HepG2 (cell line): Measurements from ENCODE around the gene C2CD2. TPM values are rescaled to one million over a fixed set of nuclear protein-coding genes. Genes with fewer than 3 reads are reported as not detected.
A peak's percentile ranks its signal among the peaks of the same experiment; 100 is the strongest.

ENCODE experiments used
- ATAC-seq: fragments of 200-7000 bp; cut with Tn5 transposase; 3 replicates; pipeline ENCODE4 v1.9.1; 2020; ENCODE audit warnings: mild to moderate bottlenecking, moderate library complexity
- BruUV-seq: library from RNA; stranded (reverse); fragments of 400-500 nt; replicated peaks from 2 replicates; lab custom pipeline; 2021; lab: Mats Ljungman, UMichigan
- CTCF ChIA-PET: fragments of 300-600 bp; formaldehyde crosslinking; extraction: SDS; loops from one replicate; lab custom pipeline; 2021; ENCODE audit warnings: low total read pairs, inconsistent platforms, low intra/inter-chr PET ratio; lab: Yijun Ruan, JAX
- POLR2A ChIA-PET: fragments of 350-600 bp; sonication (Branson Sonifier 250); formaldehyde crosslinking; loops from one replicate; lab custom pipeline; 2020; ENCODE audit warnings: antibody characterized with exemption, inconsistent platforms; lab: Yijun Ruan, JAX
- DNase-seq: peaks from one replicate; pipeline ENCODE4 v3.0.0-alpha.2; 2015; ENCODE audit warnings: low spot score
- FAIRE-seq: peaks from 3 replicates; lab custom pipeline; 2011; peaks lifted over from hg19 to GRCh38; lab: Jason Lieb, UNC
- H2AFZ ChIP-seq: one replicate; pipeline ENCODE4 v1.6.1; 2011; ENCODE audit warnings: low read length, inconsistent platforms
- H3K27ac ChIP-seq: fragments of 300-600 bp; 3 replicates; pipeline ENCODE4 v1.8.0; 2011; ENCODE audit warnings: mixed run types, mild to moderate bottlenecking, mixed read lengths, low read length, inconsistent platforms; ENCODE audit not compliant: insufficient read depth; ENCODE audit errors: extremely low read length
- H3K27me3 ChIP-seq, 2 experiments: fragments of 200-600 bp in 1 of 2; 2 replicates in 1 of 2; 3 replicates in 1 of 2; pipeline versions ENCODE4 v1.6.0 to v1.8.0; 2011; ENCODE audit warnings: low read length in 2 of 2, mild to moderate bottlenecking in 2 of 2, moderate library complexity in 2 of 2, inconsistent platforms in 1 of 2; ENCODE audit not compliant: insufficient read depth in 2 of 2, control insufficient read depth in 1 of 2
- H3K36me3 ChIP-seq, 2 experiments: fragments of 200-600 bp in 1 of 2; replicated peaks in 1 of 2; 2 replicates in 1 of 2; 3 replicates in 1 of 2; pipeline versions ENCODE4 v1.5.1 to v1.8.0; 2011; ENCODE audit warnings: low read length in 2 of 2, inconsistent platforms in 1 of 2; ENCODE audit not compliant: insufficient read depth in 2 of 2, control insufficient read depth in 1 of 2
- H3K4me1 ChIP-seq: 2 replicates; pipeline ENCODE4 v1.5.1; 2012; ENCODE audit warnings: low read length, inconsistent platforms; ENCODE audit not compliant: insufficient read depth
- H3K4me2 ChIP-seq: 2 replicates; pipeline ENCODE4 v1.6.0; 2011; ENCODE audit warnings: low read depth, low read length, inconsistent platforms
- H3K4me3 ChIP-seq, 3 experiments: fragments of 200-600 bp in 1 of 3; sonication (generic), shearing (Covaris generic) in 1 of 3; replicated peaks in 1 of 3; 2 replicates each; pipeline ENCODE4 v1.5.1; 2011 to 2016; ENCODE audit warnings: low read length in 3 of 3, inconsistent platforms in 2 of 3, low read depth in 2 of 3, mild to moderate bottlenecking in 2 of 3, control low read depth in 1 of 3, mixed read lengths in 1 of 3; ENCODE audit not compliant: insufficient read depth in 1 of 3
- H3K79me2 ChIP-seq: one replicate; pipeline ENCODE4 v1.6.1; 2011; ENCODE audit warnings: low read length, inconsistent platforms; ENCODE audit not compliant: insufficient read depth
- H3K9ac ChIP-seq: 2 replicates; pipeline ENCODE4 v1.6.0; 2011; ENCODE audit warnings: mild to moderate bottlenecking, low read depth, low read length, inconsistent platforms; ENCODE audit not compliant: insufficient read depth
- H3K9me3 ChIP-seq: 2 replicates; pipeline ENCODE4 v1.5.1; 2012; ENCODE audit warnings: mild to moderate bottlenecking, low read length
- H4K20me1 ChIP-seq: 2 replicates; pipeline ENCODE4 v1.6.0; 2011; ENCODE audit warnings: inconsistent platforms, mild to moderate bottlenecking, low read length, moderate library complexity; ENCODE audit not compliant: insufficient read depth
- FOXJ3 ChIP-seq: sonication (generic); formaldehyde crosslinking; IDR thresholded peaks from 2 replicates; pipeline ENCODE4 v1.4.0; 2020; ENCODE audit warnings: missing genetic modification reagents, mild to moderate bottlenecking, borderline replicate concordance
- ZBTB7B ChIP-seq: sonication (generic); formaldehyde crosslinking; IDR thresholded peaks from 2 replicates; pipeline ENCODE4 v1.4.0; 2020; ENCODE audit warnings: missing genetic modification reagents
- ZNF629 ChIP-seq: sonication (generic); formaldehyde crosslinking; conservative IDR thresholded peaks from 2 replicates; pipeline ENCODE4 v1.5.0; 2020; ENCODE audit warnings: missing genetic modification reagents
- ZNF775 ChIP-seq: sonication (generic); formaldehyde crosslinking; IDR thresholded peaks from 2 replicates; pipeline ENCODE4 v1.4.0; 2020; ENCODE audit warnings: missing genetic modification reagents, mild to moderate bottlenecking, moderate library complexity, borderline replicate concordance
- WGBS: methylation state at CpG from one replicate; pipeline ENCODE4 v1.1.6; 2017; ENCODE audit warnings: low lambda C conversion rate; 5-methylcytosine and 5-hydroxymethylcytosine counted together
- in situ Hi-C: cut with HindIII; loops from 2 replicates; pipeline ENCODE4 v1.10.0; 2017; ENCODE audit warnings: low pct_unique_long_range_greater_than_20kb; ENCODE audit not compliant: extremely low pct_ligation_motif_present
- intact Hi-C: fragments of 100-400 bp; cut with micrococcal nuclease; formaldehyde crosslinking; loops from one replicate; pipeline ENCODE4 v1.10.0; 2022; ENCODE audit not compliant: unreplicated experiment
- polyA plus RNA-seq, 8 experiments: library from polyadenylated mRNA; depleted of rRNA in 3 of 8; stranded (reverse) in 7 of 8; unstranded in 1 of 8; fragments of >200 nt; fragmentation: Illumina TruSeq in 4 of 8; extraction: Trizol in 4 of 8; gene quantifications; 2 replicates each; pipeline versions ENCODE4 v1.2.1 to v1.2.3, GENCODE V29; 2011 to 2016; ENCODE audit warnings: low read depth in 4 of 8, missing spikeins in 1 of 8, mixed read lengths in 1 of 8; ENCODE audit not compliant: insufficient read depth in 1 of 8
- total RNA-seq, 5 experiments: library from RNA; depleted of rRNA; stranded (reverse); fragments of >200 nt; fragmentation: Illumina TruSeq; extraction: Trizol; gene quantifications; 2 replicates each; pipeline ENCODE4 v1.2.3, GENCODE V29; 2016; ENCODE audit warnings: low read depth in 1 of 5
- TF ChIP-seq, protein P1 (sequence below): sonication (generic); formaldehyde crosslinking; IDR thresholded peaks from 2 replicates; pipeline ENCODE4 v1.4.0; 2020; ENCODE audit warnings: missing genetic modification reagents
- TF ChIP-seq, protein P2 (sequence below), 2 experiments: fragments of 450-650 bp in 1 of 2; sonication (generic) in 1 of 2; formaldehyde crosslinking; IDR thresholded peaks; 2 replicates each; pipeline versions ENCODE4 v1.5.0 to v1.8.0; 2020 to 2022; ENCODE audit warnings: mild to moderate bottlenecking in 1 of 2, missing genetic modification reagents in 1 of 2

The C2CD2 gene
- total and polyA plus RNA-seq, 2 of the 13 experiments (the other 11 are each of a cell fraction or from before 2014, with no cell fraction given) = 12.5 to 19.7 TPM

DNA sequence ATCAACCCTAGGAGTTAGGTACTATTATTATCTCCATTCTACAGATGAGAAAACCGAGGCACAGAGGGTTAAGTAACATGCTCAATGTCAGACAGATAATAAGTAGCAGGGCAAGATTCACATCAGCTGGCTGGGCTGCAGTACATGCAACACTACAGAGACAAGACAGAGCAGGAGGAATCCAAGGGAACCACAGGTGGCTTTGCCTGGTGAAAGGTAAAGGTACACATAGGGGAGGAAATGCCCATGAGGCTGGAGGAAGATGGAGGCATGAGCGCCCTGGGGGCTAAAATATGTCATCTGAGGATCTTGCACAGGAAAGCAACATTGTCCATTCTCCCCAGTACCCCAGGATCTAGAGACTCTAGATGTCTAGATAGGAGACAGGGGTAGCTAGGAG is 48.0 kb upstream of the C2CD2 start:
- POLR2A ChIA-PET = no interaction called here
- H3K79me2 ChIP-seq = peaks cover 21% of the 10 kb centered on the region
- H3K27ac ChIP-seq = no peak overlapping the region

DNA sequence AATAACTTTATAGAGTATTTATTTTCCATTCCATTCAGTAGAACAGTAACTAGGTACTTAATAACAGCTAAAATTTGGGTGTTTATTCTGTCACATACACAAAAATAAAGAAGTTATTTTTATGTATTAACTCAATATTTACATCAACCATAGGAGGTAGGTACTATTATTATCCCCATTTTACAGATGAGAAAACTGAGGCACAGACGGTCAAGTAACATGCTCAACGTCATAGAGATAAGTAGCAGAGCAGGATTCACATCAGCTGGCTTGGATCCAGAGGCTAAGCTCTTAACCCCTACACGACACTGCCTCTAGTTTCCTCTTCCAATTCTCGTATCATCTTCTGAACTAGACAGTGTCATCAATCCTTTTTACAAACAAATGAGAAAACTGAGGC is 47.1 kb upstream of the C2CD2 start:
- peaks cover 18% of the 10 kb centered on the region for H3K79me2 ChIP-seq
- no peak for DNase-seq
- no peak overlapping the region for H3K4me3 ChIP-seq
- ChIA-PET CTCF (no interaction called here), POLR2A (no interaction called here)
- in situ Hi-C loops = no loop called here
- 98% methylated on average over 4 of the region's 4 CpGs for WGBS
- TF ChIP-seq, protein P1, sequence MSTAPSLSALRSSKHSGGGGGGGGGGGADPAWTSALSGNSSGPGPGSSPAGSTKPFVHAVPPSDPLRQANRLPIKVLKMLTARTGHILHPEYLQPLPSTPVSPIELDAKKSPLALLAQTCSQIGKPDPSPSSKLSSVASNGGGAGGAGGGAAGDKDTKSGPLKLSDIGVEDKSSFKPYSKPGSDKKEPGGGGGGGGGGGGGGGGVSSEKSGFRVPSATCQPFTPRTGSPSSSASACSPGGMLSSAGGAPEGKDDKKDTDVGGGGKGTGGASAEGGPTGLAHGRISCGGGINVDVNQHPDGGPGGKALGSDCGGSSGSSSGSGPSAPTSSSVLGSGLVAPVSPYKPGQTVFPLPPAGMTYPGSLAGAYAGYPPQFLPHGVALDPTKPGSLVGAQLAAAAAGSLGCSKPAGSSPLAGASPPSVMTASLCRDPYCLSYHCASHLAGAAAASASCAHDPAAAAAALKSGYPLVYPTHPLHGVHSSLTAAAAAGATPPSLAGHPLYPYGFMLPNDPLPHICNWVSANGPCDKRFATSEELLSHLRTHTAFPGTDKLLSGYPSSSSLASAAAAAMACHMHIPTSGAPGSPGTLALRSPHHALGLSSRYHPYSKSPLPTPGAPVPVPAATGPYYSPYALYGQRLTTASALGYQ (CRISPR knock-in tag) = no peak
- TF ChIP-seq ZBTB7B = no peak
- TF ChIP-seq ZNF629 (CRISPR knock-in tag) = peak; percentile 90
- TF ChIP-seq FOXJ3 (CRISPR knock-in tag) = no peak
- TF ChIP-seq ZNF775 = no peak
- TF ChIP-seq, all 625 proteins: peak for 1
- H3K27ac ChIP-seq = no peak overlapping the region
- no peaks in the 10 kb centered on the region for H4K20me1 ChIP-seq
- no peak for FAIRE-seq
- H3K4me2 ChIP-seq = no peak overlapping the region
- no TSS peak for BruUV-seq
- no peak for ATAC-seq
- H3K9me3 ChIP-seq = peaks cover 5% of the 10 kb centered on the region; the same call in 1 of the 2 replicates
- no peaks in the 10 kb centered on the region for H3K27me3 ChIP-seq
- peaks cover 5 to 19% of the 10 kb centered on the region in 2 experiments for H3K36me3 ChIP-seq
- no peaks in the 10 kb centered on the region for H3K4me1 ChIP-seq
- no peak overlapping the region for H3K9ac ChIP-seq
- intact Hi-C loops = no loop called here
- no peak overlapping the region for H2AFZ ChIP-seq

More for the DNA sequence above, 48.0 kb upstream of the C2CD2 start:
- CTCF ChIA-PET = no interaction called here
- H3K4me1 ChIP-seq = 0 out of 2 replicates have a peak, but pooled peaks cover 3% of the 10 kb centered on the region
- WGBS = 93% methylated on average over 2 of the region's 2 CpGs
- no TSS peak for BruUV-seq
- no peak overlapping the region for H2AFZ ChIP-seq
- H3K4me3 ChIP-seq = no peak overlapping the region
- DNase-seq = no peak
- H4K20me1 ChIP-seq = no peaks in the 10 kb centered on the region
- no peaks in the 10 kb centered on the region; the same call in 1 of the 2 replicates for H3K9me3 ChIP-seq
- intact Hi-C loops = no loop called here
- no peaks in the 10 kb centered on the region for H3K27me3 ChIP-seq
- no peak overlapping the region for H3K9ac ChIP-seq
- peaks cover 5 to 16% of the 10 kb centered on the region in 2 experiments for H3K36me3 ChIP-seq
- TF ChIP-seq, protein P2, sequence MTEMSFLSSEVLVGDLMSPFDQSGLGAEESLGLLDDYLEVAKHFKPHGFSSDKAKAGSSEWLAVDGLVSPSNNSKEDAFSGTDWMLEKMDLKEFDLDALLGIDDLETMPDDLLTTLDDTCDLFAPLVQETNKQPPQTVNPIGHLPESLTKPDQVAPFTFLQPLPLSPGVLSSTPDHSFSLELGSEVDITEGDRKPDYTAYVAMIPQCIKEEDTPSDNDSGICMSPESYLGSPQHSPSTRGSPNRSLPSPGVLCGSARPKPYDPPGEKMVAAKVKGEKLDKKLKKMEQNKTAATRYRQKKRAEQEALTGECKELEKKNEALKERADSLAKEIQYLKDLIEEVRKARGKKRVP (CRISPR knock-in tag; IDR thresholded peaks at IDR 0.05) = no peak
- peak; percentile 69 for TF ChIP-seq ZNF629 (CRISPR knock-in tag)
- no peak overlapping the region for H3K4me2 ChIP-seq
- in situ Hi-C loops = no loop called here
- no peak for FAIRE-seq
- ATAC-seq = no peak
